ENCODE data around the gene SLC36A4. TPM values are rescaled to one million over a fixed set of nuclear protein-coding genes. Genes with fewer than 3 reads are reported as not detected.

Gene SLC36A4
- total RNA-seq, 2 experiments from 2014 or later: 15.9 to 16.4 TPM

GRCh38 chr11:93169143-93169542 is 28.6 kb downstream of the SLC36A4 start:
- Mint-ChIP-seq H3K4me3 (no peak overlapping the region), H3K36me3 (ENCODE audit: low read depth) (peaks cover 25% of the 10 kb centered on the region), H3K27ac (no peak overlapping the region), H3K27me3 (no peaks in the 10 kb centered on the region), H3K4me1 (ENCODE audit: low read depth) (peaks cover 23% of the 10 kb centered on the region), H3K9me3 (no peaks in the 10 kb centered on the region)
- ATAC-seq (ENCODE audit: poor library complexity) (no peak), DNase-seq (no peak)
- H3K9me3 ChIP-seq (ENCODE audit: control insufficient read depth in 1 of 2, insufficient read depth in 1 of 2, low read length in 2 of 2): no peaks in the 10 kb centered on the region
- no peaks in the 10 kb centered on the region for H3K27me3 ChIP-seq (ENCODE audit: control insufficient read depth in 1 of 2, insufficient read depth in 2 of 2, low read length in 2 of 2)
- ChIA-PET POLR2A (no interaction called here), CTCF (no interaction called here)
- H3K36me3 ChIP-seq (ENCODE audit: insufficient read depth, low read length): peaks cover 11% of the 10 kb centered on the region
- no peaks in the 10 kb centered on the region for H3K4me1 ChIP-seq (ENCODE audit: insufficient read depth, low read length)
- TF ChIP-seq CTCF (IDR thresholded peaks at IDR 0.05): no peak
- no peak overlapping the region for H3K27ac ChIP-seq (ENCODE audit: low read depth in 1 of 2, low read length in 2 of 2)
- no peak overlapping the region for H3K4me3 ChIP-seq (ENCODE audit: low read length)
- intact Hi-C loops (cut with DNase I, micrococcal nuclease): no loop called here

GRCh38 chr11:93166862-93167261 is 30.9 kb downstream of the SLC36A4 start:
- no peak for ATAC-seq (ENCODE audit: poor library complexity)
- POLR2A ChIA-PET: no interaction called here

GRCh38 chr11:93166194-93166593 is 31.6 kb downstream of the SLC36A4 start:
- intact Hi-C loops (cut with DNase I, micrococcal nuclease): no loop called here

More at GRCh38 chr11:93166862-93167261, 30.9 kb downstream of the SLC36A4 start:
- DNase-seq: no peak
- Mint-ChIP-seq H3K9me3 (no peaks in the 10 kb centered on the region), H3K4me1 (ENCODE audit: low read depth) (peaks cover 23% of the 10 kb centered on the region), H3K4me3 (no peak overlapping the region), H3K27me3 (no peaks in the 10 kb centered on the region), H3K27ac (no peak overlapping the region), H3K36me3 (ENCODE audit: low read depth) (peaks cover 42% of the 10 kb centered on the region)
- H3K27ac ChIP-seq (ENCODE audit: low read depth in 1 of 2, low read length in 2 of 2): no peak overlapping the region
- peaks cover 21% of the 10 kb centered on the region for H3K36me3 ChIP-seq (ENCODE audit: insufficient read depth, low read length)
- no peaks in the 10 kb centered on the region for H3K4me1 ChIP-seq (ENCODE audit: insufficient read depth, low read length)
- H3K4me3 ChIP-seq (ENCODE audit: low read length): no peak overlapping the region
- no peaks in the 10 kb centered on the region for H3K27me3 ChIP-seq (ENCODE audit: control insufficient read depth in 1 of 2, insufficient read depth in 2 of 2, low read length in 2 of 2)
- intact Hi-C loops (cut with DNase I, micrococcal nuclease): no loop called here
- no peaks in the 10 kb centered on the region for H3K9me3 ChIP-seq (ENCODE audit: control insufficient read depth in 1 of 2, insufficient read depth in 1 of 2, low read length in 2 of 2)
- TF ChIP-seq CTCF (IDR thresholded peaks at IDR 0.05): no peak
- CTCF ChIA-PET: no interaction called here

More at GRCh38 chr11:93166194-93166593, 31.6 kb downstream of the SLC36A4 start:
- Mint-ChIP-seq H3K27ac (no peak overlapping the region), H3K36me3 (ENCODE audit: low read depth) (peaks cover 49% of the 10 kb centered on the region), H3K4me1 (ENCODE audit: low read depth) (peaks cover 23% of the 10 kb centered on the region), H3K9me3 (no peaks in the 10 kb centered on the region), H3K27me3 (no peaks in the 10 kb centered on the region), H3K4me3 (no peak overlapping the region)
- Histone ChIP-seq H3K36me3 (ENCODE audit: insufficient read depth, low read length) (peaks cover 21% of the 10 kb centered on the region), H3K4me1 (ENCODE audit: insufficient read depth, low read length) (no peaks in the 10 kb centered on the region), H3K4me3 (ENCODE audit: low read length) (no peak overlapping the region), H3K27me3 (ENCODE audit: control insufficient read depth in 1 of 2, insufficient read depth in 2 of 2, low read length in 2 of 2) (no peaks in the 10 kb centered on the region), H3K27ac (ENCODE audit: low read depth in 1 of 2, low read length in 2 of 2) (no peak overlapping the region), H3K9me3 (ENCODE audit: control insufficient read depth in 1 of 2, insufficient read depth in 1 of 2, low read length in 2 of 2) (no peaks in the 10 kb centered on the region)
- ChIA-PET POLR2A (no interaction called here), CTCF (no interaction called here)
- ATAC-seq (ENCODE audit: poor library complexity): no peak
- no peak for TF ChIP-seq CTCF (IDR thresholded peaks at IDR 0.05)
- no peak for DNase-seq
